GM20431 (cell line): Measurements from ENCODE around the gene ACVR2B.

Experiments
- in situ Hi-C: fragments of 300-500 bp; cut with MseI, MboI; formaldehyde crosslinking; loops from one replicate; pipeline ENCODE4 v1.15.0; 2020; ENCODE audit warnings: low sequenced_read_pairs; ENCODE audit not compliant: unreplicated experiment

The ACVR2B gene

GRCh38 chr3:38457111-38458003, 3.7 kb downstream of the ACVR2B start:
- in situ Hi-C loops = no loop called here

- in situ Hi-C loops = no loop called here
Measured at GRCh38 chr3:38458796-38459498, 5.3 kb downstream of the ACVR2B start.

- in situ Hi-C loops = no loop called here
Measured at GRCh38 chr3:38459499-38460048, 5.9 kb downstream of the ACVR2B start.

- in situ Hi-C loops = no loop called here
Measured at GRCh38 chr3:38460377-38461270, 6.9 kb downstream of the ACVR2B start.

- in situ Hi-C loops = no loop called here
Measured at GRCh38 chr3:38465588-38466154, 12.0 kb downstream of the ACVR2B start.

GRCh38 chr3:38468765-38469164, 15.1 kb downstream of the ACVR2B start:
- in situ Hi-C loops = no loop called here

GRCh38 chr3:38469852-38470251, 16.2 kb downstream of the ACVR2B start:
- in situ Hi-C loops = no loop called here

- in situ Hi-C loops = no loop called here
Measured at GRCh38 chr3:38471260-38471857, 17.7 kb downstream of the ACVR2B start.

GRCh38 chr3:38472342-38472741, 18.7 kb downstream of the ACVR2B start:
- in situ Hi-C loops = no loop called here

- in situ Hi-C loops = no loop called here
Measured at GRCh38 chr3:38473229-38473628, 19.5 kb downstream of the ACVR2B start.

GRCh38 chr3:38474928-38475605, 21.4 kb downstream of the ACVR2B start:
- in situ Hi-C loops = loop anchor here (25.0 kb wide), 1 partner anchor 338 kb away; the partner anchor contains the start of genes ACAA1 and MYD88

GRCh38 chr3:38475716-38476115, 22.0 kb downstream of the ACVR2B start:
- in situ Hi-C loops = loop anchor here (25.0 kb wide), 1 partner anchor 338 kb away; the partner anchor contains the start of genes ACAA1 and MYD88

GRCh38 chr3:38476157-38476756, 22.6 kb downstream of the ACVR2B start:
- in situ Hi-C loops = loop anchor here (25.0 kb wide), 1 partner anchor 339 kb away; the partner anchor contains the start of genes ACAA1 and MYD88

- in situ Hi-C loops = loop anchor here (25.0 kb wide), 1 partner anchor 340 kb away; the partner anchor contains the start of genes ACAA1 and MYD88
Measured at GRCh38 chr3:38477057-38477820, 23.5 kb downstream of the ACVR2B start.

GRCh38 chr3:38477839-38478450, 24.3 kb downstream of the ACVR2B start:
- in situ Hi-C loops = loop anchor here (25.0 kb wide), 1 partner anchor 341 kb away; the partner anchor contains the start of genes ACAA1 and MYD88

- in situ Hi-C loops = loop anchor here (25.0 kb wide), 1 partner anchor 342 kb away; the partner anchor contains the start of genes ACAA1 and MYD88
Measured at GRCh38 chr3:38478901-38479300, 25.2 kb downstream of the ACVR2B start.
